SHP77 treated with DMSO at 0.1 percent for 48 hours (cell line): Measurements from ENCODE around the gene NT5C1A.
A peak's percentile ranks its signal among the peaks of the same experiment; 100 is the strongest.

Experiments used
- DNase-seq: peaks from one replicate; lab custom pipeline; 2025; lab: John Stamatoyannopoulos, UW

NT5C1A gene

DNA sequence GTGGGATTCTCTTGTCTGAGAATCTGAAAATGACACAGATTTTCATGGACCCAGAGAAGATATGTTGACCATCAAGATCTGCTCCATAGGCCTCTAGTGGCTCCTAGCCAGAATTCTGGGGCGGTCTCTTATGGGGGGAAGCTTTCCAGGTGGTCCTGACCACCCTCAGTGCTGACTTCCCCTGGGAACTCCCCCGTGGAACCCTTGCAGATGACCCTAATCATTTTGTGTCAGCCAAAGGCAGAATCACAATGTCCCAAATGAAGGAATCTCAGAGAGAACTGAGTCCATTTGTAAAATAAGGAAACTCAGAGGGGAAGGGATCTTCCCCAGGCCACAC is 36.1 kb downstream of the NT5C1A start:
- no peak for DNase-seq

DNA sequence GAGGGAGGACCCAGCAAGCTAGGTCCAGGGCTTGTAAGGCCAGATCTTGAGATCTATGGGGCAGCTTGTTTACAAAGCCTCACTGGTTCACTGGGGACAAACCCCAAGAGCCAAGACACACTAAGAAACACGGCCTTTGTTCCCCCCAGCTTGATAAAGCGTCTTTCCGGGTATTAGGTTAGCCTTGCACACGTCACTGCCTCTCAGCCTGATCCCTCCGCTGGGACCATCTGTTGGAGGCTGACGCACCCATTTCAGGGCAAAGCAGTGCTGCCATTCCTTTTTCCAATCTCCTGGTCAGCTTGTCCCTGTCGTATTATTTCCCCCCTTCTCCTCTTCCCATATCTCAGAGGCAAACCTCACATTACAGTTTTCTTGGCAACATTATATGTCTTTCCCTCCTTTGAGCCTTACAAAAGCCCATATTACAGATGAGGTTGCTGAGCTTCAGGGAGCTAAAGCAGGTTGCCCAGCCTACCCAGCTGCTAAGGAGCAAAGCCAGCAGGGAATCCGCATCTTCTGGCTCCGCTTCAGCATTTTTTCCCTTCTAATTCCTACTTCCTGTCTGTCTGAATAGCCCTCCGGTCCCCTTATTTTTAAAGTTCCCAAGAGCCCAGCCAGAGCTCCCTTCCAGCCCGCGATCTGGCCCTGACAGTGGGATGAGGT is 36.6 kb downstream of the NT5C1A start:
- no peak for DNase-seq

DNA sequence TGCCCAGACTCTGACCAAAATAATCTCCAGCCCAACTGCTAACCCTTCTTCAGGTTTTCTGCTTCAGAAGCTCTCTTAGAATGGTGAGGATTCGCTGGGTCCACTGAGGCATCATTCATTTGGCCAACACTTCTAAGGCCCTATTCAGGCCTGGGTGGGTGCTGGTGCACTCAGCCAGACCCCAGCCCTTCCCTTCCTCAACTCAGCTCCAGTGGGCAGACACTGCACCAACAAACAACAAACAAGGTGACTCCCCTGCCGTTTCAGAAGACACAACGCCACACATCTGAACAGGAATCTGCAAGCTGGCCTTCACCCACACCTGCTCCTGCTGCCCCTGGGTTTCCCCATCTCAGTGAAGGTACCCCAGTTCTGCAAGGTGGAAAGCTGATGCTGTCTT is 38.5 kb downstream of the NT5C1A start:
- no peak for DNase-seq

DNA sequence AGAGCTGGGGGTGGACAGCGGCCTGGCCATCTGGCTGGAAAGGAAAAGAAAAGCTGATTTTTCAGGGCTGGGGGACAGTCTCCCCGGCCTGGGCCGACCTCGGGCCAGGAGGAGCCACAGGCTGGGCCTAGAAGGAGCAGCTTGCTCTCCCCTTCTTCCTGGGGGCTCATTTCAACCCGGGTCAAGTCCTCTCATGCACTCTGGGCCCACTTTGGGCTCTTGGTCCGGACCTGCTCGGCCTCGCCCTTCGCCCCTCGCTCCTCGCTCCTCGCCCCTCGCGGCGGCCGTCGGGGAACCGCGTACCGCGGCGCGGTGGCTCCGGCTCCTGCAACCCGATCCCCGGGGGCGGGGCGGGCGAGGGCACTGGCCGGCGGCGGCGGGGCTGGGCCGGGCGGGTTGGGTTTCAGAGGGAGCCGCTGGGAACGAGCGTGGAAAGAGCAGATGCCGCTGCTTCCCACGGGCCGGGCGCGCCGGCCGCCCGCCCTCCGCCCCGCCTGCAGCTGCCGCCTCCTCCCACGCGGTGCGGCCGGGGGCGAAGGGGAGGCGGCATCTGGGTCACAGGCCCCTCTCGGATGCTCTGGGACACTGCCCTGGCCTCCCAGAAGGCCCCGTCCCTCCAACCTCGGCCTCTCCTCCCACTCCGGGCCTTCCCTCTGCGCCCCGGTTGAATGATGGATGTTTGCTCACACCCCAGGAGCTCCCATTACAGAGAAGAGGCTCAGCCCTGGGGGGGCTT is 39.1 kb downstream of the NT5C1A start:
- DNase-seq, result no peak

DNA sequence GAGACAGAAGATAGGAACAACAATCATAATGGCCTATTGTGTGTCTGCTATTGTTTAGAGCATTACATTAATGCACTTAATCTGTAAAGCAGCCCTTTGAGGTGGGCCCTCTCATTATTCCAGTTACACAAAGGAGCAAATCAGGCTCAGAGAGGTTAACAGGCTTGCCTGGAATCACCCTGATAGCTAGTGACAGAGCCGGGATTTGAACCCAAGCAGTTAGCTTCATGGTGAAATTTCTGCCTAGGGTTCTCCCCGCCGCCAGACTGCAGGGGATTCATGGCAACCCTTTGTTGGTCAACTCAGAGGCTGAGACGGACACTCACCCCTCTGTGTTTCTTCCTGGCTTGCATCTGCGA is 39.6 kb downstream of the NT5C1A start:
- no peak for DNase-seq

DNA sequence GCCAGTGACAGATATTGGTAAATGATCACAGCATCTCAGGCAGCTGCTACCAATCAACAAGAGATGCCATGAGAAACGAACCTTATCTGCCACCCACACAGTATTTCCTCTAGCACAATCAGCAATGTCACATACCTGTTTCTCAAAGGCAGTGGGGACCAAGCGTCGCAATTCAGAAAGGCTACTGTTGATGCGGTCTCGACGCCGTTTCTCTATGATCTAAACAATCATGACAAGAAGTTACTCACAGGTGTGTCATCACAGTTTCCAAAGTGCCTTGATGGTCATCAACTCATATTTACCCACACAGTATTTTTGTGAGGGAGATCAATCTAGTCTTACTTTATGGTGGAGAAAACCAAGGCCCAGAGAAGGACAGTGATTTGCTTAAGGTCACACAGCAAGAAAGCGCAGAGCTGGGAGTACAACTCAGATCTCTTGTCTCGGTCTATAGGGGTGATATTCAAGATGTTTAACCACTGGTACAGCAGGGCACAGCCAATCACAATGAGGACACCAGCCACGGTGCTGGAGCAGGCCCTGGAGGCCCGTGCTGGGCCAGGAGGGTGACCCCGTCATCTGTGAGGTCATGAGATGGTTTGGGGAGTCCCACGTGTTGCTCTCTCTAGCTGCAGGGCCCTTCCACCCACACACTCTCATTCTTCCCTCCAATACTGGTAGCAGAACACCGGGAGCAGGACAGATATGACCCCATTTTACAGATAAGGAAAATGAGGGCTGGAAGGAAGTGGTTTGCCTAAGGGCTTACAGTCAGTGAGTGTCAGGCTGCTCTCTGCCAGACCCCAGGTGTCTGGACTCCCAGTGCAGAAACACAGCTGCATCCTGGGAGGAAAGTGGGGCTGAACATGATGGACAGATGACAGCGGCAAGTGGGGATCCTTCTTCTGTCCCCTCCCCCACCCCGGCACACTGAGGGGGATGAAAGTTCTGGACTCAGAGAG is 40.3 kb downstream of the NT5C1A start:
- no peak for DNase-seq

DNA sequence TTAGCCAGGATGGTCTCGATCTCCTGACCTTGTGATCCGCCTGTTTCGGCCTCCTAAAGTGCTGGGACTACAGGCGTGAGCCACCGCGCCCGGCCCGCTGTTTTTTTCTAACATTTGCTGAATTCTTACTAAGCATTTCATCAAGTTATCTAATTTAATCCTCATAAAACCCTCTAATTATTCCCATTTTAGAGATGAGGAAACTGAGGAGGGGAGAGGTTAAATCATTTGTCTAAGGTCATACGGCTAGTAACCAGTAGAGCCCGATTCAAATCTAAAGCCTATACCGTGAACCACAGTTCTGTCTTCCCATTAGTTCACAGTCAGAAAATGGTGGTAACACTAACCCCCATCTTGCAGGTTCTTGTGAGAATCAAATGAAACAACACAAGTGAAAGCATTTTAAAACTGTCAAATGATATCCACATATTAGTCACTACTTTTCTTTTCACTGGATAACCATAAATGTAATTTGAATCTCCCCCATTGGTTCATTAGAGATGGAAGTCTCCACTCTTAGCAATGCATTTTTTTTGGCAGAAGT is 43.0 kb downstream of the NT5C1A start:
- no peak for DNase-seq

DNA sequence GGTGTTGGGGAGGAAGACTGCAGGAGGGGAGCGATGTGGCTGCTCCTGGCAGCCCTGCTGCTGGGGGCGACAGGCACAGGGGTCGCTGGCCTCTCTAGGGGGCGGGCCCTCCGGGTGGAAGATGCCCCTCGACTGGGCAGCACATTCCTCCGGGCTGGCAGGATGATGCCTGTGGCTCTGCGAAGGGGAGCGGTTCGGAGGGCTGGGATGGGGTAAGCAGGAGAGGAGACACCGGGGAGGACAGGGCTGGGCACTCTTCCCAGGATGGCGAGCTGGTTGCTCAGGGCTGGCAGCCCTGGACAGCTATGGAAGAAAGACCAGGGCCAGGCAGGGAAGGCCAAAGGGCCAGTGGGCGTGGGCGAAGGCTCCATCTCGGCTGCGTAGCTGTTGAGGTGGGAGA is 45.3 kb downstream of the NT5C1A start:
- DNase-seq, result no peak

DNA sequence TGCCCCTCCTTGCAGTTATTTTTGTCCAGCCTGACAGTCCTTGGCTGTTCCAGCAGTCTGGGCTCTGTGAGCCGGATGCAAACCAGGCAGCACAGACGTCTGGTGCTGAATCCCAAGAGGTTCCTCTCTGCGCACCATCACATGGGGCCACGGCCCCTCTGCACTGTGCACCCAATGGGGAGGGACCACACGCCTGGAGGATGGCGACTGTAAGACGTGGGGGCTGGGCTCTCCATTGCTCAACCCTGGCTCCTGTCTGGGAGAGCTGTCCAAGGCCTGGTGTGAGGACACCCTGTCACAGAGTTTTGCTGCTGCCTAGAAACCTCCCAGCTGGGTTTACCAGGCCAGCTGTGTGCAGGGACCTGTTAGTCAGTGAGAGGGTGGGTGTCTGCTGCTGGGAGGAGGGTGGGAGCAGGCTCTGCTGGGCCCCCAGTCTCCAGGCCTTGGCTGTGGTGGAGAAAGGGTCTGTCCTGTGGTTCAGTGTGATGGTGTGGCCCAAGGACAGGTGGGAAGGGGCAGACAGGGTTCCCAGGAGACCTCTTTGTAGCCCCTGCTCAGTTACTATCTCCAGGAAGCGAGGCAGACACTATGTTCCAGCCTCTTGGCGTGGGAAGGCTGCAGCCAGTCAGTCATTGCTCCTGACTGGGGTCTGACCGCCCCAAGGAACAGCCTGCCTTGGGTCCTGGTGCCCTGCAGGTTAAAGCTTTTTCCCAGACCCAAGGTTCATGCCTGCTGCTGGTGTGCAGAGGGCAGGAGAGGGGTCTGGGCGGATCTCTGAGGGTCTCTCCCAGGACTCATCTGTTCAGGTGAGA is 46.2 kb downstream of the NT5C1A start:
- no peak for DNase-seq

DNA sequence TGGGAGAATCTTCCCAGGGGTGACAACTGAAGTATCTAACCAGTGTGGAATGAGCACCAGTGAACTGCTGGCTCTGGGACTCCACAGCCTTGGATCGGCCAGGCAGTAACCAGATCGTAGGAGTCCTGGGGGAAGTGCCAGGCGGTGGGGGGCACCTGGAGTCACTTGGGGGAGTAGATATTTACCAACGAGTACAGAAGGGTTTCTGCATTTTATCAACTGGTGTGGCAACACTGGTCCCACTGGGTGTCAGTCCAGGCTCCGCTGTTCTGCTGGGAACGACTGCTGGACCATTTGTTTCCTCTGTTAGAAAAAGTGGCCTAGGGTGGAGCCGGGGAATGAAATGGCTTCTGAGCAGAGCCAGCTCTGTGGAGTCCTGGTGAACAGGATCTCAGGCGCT is 46.9 kb downstream of the NT5C1A start:
- no peak for DNase-seq

DNA sequence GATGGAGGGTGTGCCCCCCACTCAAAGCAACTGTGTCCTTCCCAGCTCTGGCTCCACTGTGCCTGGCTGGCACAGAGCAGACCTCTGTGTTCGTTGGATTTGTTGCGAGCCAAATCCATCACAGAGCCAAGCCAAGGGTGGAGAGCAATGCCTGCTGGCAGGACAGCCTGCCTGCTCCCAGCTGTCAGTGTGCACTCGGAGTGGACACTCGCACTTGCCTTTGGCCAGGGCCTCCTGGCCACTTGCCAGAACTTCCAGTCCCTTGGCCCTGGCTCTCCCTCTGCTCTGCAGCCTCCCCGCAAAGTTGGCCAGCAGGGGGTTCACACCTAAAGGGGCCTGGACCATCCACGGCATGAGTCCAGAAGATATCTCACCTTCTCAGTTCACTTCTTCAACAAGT is 48.9 kb downstream of the NT5C1A start:
- DNase-seq, result no peak

DNA sequence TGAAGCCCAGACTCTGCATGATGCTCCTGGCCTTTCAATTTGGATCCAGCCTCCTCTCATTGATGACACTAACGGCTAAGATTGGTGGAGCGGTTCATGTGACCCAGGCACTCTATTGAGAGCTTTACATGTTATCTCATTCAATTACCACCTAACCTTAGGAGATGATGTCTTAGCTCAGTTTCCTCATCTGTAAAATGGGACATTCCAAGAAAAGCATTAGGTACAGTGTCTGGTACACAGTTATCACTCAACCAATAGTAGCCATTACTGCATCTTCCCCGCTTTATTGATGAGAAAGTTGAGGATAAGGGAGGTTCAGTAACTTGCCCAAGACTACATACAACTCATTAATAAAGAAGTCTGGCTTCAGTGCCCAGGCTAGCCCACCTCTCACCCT is 49.5 kb downstream of the NT5C1A start:
- no peak for DNase-seq

DNA sequence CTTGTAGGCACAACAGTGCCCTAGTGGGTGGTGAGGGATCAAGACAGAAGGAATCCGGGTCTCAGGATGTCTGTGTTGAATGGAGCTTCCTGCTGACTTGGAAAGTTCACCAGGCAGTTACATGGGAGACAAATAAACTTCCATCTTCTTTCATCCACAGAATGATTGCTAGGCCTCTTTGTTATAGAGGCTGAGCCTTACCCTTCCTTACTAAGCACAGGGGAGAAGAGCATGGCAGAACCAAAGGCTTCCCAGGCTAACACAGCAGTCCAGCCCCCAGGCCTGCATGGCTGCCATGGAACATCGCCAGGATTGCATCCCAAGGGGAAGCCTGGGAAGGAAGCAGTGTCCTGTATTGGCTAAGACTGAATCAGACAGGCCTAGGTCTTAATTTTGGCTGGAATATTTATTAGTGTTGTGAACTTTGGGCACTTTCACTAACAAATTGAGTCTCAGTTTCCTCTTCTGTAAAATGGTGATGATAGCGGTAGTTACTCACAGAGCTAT is 51.2 kb downstream of the NT5C1A start:
- DNase-seq, result no peak

DNA sequence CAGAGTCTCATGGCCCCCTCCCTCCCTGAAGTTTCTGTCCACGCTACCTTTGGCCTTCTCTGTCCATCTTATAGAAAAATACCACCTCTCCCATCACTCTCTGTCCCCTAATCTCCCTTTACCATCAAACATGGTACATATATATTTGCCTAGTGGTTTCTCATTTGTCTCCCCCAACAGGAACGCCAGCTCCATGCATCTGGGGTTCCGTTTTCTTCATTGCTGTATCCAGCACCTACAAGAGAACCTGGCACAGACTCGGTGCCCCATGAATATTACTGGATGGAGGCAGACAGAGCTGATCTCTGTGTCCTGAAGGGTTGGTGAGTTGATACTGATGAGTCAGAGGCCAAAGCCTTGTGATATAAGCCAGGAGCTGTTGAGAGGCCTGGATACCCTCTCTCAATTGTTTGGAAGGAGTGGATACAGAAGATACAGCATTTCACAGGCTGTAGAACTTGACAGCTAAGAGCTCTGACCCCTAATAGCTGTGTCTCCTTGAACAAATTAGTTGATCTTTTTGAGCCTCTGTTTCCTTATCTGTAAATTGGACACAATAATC is 54.3 kb downstream of the NT5C1A start:
- no peak for DNase-seq

DNA sequence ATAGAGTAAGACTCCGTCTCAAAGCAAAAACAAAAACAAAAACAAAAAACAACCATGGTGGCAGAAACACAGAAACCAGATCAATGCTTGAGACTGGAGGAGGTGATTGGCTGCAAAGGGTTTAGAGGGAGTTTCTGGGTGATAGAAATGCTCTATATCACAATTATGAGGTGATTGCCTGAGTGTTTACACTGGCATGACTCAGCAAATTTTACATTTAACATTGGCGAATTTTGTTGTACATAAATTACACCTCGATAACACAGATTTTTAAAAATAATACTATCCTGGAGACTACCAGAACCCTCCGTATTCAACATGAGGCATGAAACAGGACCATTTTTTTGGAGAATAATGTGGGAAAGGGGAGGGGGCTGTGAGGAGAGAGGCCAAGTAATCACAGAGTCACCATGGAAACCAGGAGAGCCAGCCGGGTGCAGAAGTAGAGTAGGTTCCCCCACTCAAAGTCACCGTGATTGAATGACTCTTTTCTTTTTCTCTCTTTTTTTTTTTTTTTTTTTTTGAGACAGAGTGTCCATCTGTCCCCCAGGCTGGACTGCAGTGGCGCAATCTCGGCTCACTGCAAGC is 56.7 kb downstream of the NT5C1A start:
- DNase-seq, result peak; percentile 22

DNA sequence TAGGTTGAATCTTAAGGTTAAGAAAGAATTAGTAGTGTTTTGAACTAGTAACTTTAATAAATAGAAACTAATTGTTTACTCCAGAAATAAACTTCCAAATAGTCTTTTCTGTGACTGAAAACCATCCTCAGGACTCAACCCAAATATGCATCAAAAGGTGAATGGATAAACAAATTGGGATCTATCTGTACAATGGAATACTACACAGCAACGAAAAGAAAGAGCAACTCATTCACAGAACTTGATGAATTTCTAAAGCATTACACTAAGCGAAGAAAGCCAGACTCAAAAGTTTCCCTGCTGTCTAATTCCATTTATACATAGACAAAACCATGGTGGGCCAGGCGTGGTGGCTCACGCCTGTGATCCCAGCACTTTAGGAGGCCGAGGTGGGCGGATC is 57.4 kb downstream of the NT5C1A start:
- no peak for DNase-seq

DNA sequence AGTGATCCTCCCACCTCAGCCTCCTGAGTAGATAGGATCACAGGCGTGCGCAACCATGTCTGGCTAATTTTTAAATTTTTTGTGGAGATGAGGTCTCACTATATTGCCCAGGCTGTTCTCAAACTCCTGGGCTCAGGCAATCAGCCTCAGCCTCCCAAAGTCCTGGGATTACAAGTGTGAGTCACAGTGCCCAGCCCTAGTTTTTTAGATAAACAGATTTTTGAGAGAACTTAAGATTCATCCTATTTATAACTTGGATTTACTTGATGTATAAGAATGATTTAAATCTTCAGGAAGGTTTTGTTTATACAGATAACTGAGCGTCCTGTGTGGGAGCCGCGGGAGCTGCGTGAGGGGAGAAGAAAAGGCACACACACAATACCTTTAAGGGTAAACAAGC is 58.7 kb downstream of the NT5C1A start:
- no peak for DNase-seq

DNA sequence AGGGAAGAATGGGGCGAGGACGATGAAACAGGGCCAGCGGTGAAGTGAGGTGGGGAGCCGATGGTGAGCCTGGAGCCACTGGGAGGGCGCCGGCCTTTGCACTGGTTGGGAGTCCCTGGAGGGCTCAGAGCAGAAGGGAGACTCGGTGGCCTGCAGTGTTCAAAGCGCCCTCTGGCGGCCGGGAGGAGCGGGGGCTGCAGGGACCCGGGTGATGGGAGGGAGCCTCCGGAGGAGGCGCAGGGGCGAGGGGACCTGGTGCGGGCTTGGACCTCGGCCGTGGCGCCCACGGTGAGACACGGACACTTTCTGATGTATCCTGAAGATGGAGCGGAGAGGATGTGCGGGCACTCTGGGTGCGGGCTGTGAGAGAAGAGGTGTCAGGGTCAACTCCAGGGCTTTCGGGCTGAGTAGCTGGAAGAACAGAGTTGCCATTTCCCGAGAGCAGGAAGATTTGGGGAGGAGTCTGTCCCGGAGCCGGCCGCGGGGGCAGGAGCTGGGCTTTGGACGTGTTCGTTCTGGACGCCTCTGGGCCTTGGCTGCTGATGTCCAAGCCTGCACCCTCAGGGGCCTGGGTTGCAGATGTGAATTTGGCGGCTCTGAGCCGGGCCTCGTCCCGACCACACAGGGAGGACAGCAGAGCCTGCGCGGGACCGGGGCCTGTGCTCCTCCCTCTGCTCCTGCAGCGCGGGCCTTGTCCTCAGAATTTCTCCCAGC is 62.1 kb downstream of the NT5C1A start:
- DNase-seq, result peak; percentile 21
